A549 (cell line): ENCODE measurements around the gene TCF7L2. TPM values are rescaled to one million over a fixed set of nuclear protein-coding genes. Genes with fewer than 3 reads are reported as not detected.

Experiments used
- ATAC-seq, 2 experiments: fragments of 200-7000 bp in 1 of 2; fragments of >200 bp in 1 of 2; cut with Nextera tagmentation in 1 of 2; cut with Tn5 transposase in 1 of 2; 3 replicates each; pipeline versions ENCODE4 v1.8.0 to v1.9.1; 2018 to 2020; ENCODE audit warnings: mild to moderate bottlenecking in 1 of 2, moderate library complexity in 1 of 2
- CTCF ChIA-PET: fragments of 300-600 bp; sonication (Branson Sonifier 250); formaldehyde crosslinking; extraction: SDS; loops from one replicate; lab custom pipeline; 2021; ENCODE audit warnings: antibody characterized with exemption, inconsistent platforms; lab: Yijun Ruan, JAX
- POLR2A ChIA-PET: fragments of 350-600 bp; formaldehyde crosslinking; extraction: SDS; loops from one replicate; lab custom pipeline; 2021; ENCODE audit warnings: antibody characterized with exemption, inconsistent platforms; lab: Yijun Ruan, JAX
- DNase-seq, 2 experiments: peaks; one replicate each; pipeline versions ENCODE4 v3.0.0 to v3.0.0-alpha.2; 2011 to 2016; ENCODE audit warnings: low read depth in 1 of 2, low spot score in 1 of 2
- FAIRE-seq: peaks from 2 replicates; lab custom pipeline; 2011; peaks lifted over from hg19 to GRCh38; lab: Jason Lieb, UNC
- H3K27ac ChIP-seq, 2 experiments: fragments of >200 bp; sonication (Bioruptor Twin); formaldehyde crosslinking; 3 replicates each; pipeline ENCODE4 v1.5.1; 2016 to 2017
- H3K4me1 ChIP-seq: fragments of >200 bp; sonication (Bioruptor Twin); formaldehyde crosslinking; 3 replicates; pipeline ENCODE4 v1.6.1; 2016
- H3K4me2 ChIP-seq: fragments of >200 bp; sonication (Bioruptor Twin); formaldehyde crosslinking; 3 replicates; pipeline ENCODE4 v1.6.1; 2016
- H3K4me3 ChIP-seq: fragments of >200 bp; sonication (Bioruptor Twin); formaldehyde crosslinking; 3 replicates; pipeline ENCODE4 v1.5.1; 2016
- H3K9me3 ChIP-seq: fragments of >200 bp; sonication (Bioruptor Twin); formaldehyde crosslinking; 3 replicates; pipeline ENCODE4 v1.6.1; 2016
- EP300 ChIP-seq, 2 experiments: fragments of >200 bp; sonication (Bioruptor Twin); formaldehyde crosslinking; IDR thresholded peaks; 2 replicates in 1 of 2; 3 replicates in 1 of 2; pipeline ENCODE4 v1.6.1; 2016 to 2017
- FOSL2 ChIP-seq, 2 experiments: fragments of 450-650 bp in 1 of 2; fragments of >200 bp in 1 of 2; sonication (Bioruptor Twin) in 1 of 2; formaldehyde crosslinking; IDR thresholded peaks; 2 replicates each; pipeline versions ENCODE4 v1.5.0 to v1.6.1; 2016 to 2020; ENCODE audit warnings: mild to moderate bottlenecking in 1 of 2, moderate library complexity in 1 of 2
- FOXS1 ChIP-seq: fragments of 250-450 bp; sonication (Bioruptor Pico); IDR thresholded peaks from 2 replicates; pipeline ENCODE4 v1.5.0; 2020; ENCODE audit warnings: mild to moderate bottlenecking, moderate library complexity
- HEYL ChIP-seq: fragments of 250-450 bp; sonication (Bioruptor Pico); IDR thresholded peaks from 2 replicates; pipeline ENCODE4 v1.8.0; 2021; ENCODE audit warnings: mild to moderate bottlenecking, moderate library complexity
- HOXB13 ChIP-seq: fragments of 250-450 bp; sonication (Bioruptor Pico); IDR thresholded peaks from 2 replicates; pipeline ENCODE4 v1.5.0; 2020; ENCODE audit warnings: low read depth, mild to moderate bottlenecking, moderate library complexity
- JUN ChIP-seq, 2 experiments: fragments of >200 bp; sonication (Bioruptor Twin); formaldehyde crosslinking; IDR thresholded peaks; 2 replicates in 1 of 2; 3 replicates in 1 of 2; pipeline ENCODE4 v1.6.1; 2016 to 2017
- KDM5A ChIP-seq: fragments of 200-600 bp; sonication (generic); IDR thresholded peaks from 2 replicates; pipeline ENCODE4 v1.6.1; 2016; ENCODE audit warnings: antibody characterized with exemption, mild to moderate bottlenecking
- MAFK ChIP-seq: fragments of 450-650 bp; IDR thresholded peaks from 2 replicates; pipeline ENCODE4 v1.6.1; 2014; ENCODE audit not compliant: partially characterized antibody
- MAX ChIP-seq: IDR thresholded peaks from 2 replicates; pipeline ENCODE4 v1.6.1; 2012
- NFE2L2 ChIP-seq: fragments of 150-350 bp; conservative IDR thresholded peaks from 2 replicates; pipeline ENCODE4 v1.6.1; 2014; ENCODE audit warnings: low read length
- NPAS2 ChIP-seq: fragments of 250-450 bp; sonication (Bioruptor Pico); IDR thresholded peaks from 2 replicates; pipeline ENCODE4 v1.8.0; 2022; ENCODE audit warnings: mild to moderate bottlenecking, moderate library complexity, borderline replicate concordance
- RAD21 ChIP-seq, 2 experiments: fragments of >200 bp in 1 of 2; sonication (Bioruptor Twin) in 1 of 2; formaldehyde crosslinking in 1 of 2; IDR thresholded peaks in 1 of 2; conservative IDR thresholded peaks in 1 of 2; 2 replicates in 1 of 2; 3 replicates in 1 of 2; pipeline ENCODE4 v1.6.1; 2012 to 2018; ENCODE audit warnings: inconsistent platforms in 1 of 2
- RARB ChIP-seq: fragments of 250-450 bp; sonication (Bioruptor Pico); IDR thresholded peaks from 2 replicates; pipeline ENCODE4 v1.8.0; 2021; ENCODE audit warnings: mild to moderate bottlenecking, moderate library complexity
- ZSCAN20 ChIP-seq: fragments of 250-450 bp; sonication (Bioruptor Pico); IDR thresholded peaks from 2 replicates; pipeline ENCODE4 v1.8.0; 2022; ENCODE audit warnings: mild to moderate bottlenecking, moderate library complexity
- WGBS: methylation state at CpG from one replicate; pipeline ENCODE4 v1.1.6; 2017; ENCODE audit errors: missing lambda C conversion rate; 5-methylcytosine and 5-hydroxymethylcytosine counted together
- polyA plus RNA-seq, 4 experiments: library from polyadenylated mRNA; depleted of rRNA in 3 of 4; stranded (reverse); fragments of >200 nt; fragmentation: RNase III in 1 of 4; extraction: RNeasy Plus Mini Kit Qiagen cat#74134 plus additional on column Dnase treatment in 1 of 4; gene quantifications; 2 replicates in 3 of 4; 3 replicates in 1 of 4; pipeline ENCODE4 v1.2.3, GENCODE V29; 2011 to 2017
- TF ChIP-seq, protein P1 (sequence below): IDR thresholded peaks from 2 replicates; pipeline ENCODE4 v1.6.1; 2012
- TF ChIP-seq, protein P2 (sequence below): fragments of 250-450 bp; sonication (Bioruptor Pico); IDR thresholded peaks from 2 replicates; pipeline ENCODE4 v1.5.0; 2021; ENCODE audit warnings: mild to moderate bottlenecking, moderate library complexity, borderline replicate concordance
- TF ChIP-seq, protein P3 (sequence below): fragments of 150-350 bp; IDR thresholded peaks from 2 replicates; pipeline ENCODE4 v1.6.1; 2014; ENCODE audit warnings: low read depth, mild to moderate bottlenecking, low read length

The TCF7L2 gene
- polyA plus RNA-seq, 2 of the 4 experiments (the other 2 are of a cell fraction), result 11.3 to 14.5 TPM

DNA sequence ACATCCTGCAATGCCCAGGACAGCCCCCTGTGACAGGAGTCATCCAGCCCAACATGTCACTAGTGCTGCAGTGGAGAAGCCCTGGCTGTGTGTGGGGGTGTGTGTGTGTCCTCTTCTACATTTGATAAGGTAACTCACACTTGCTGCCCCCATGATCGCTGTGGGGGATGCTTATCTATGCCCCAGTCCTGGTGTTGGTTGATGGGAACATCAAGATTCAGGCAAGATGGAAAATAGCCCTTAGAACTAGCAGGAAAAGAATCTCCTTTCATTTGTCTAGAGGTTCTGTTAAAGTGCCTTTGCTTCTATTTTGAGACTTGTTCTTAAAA lies 52.4 kb downstream of the TCF7L2 start:
- peaks cover 74% of the 10 kb centered on the region for H3K4me1 ChIP-seq
- TF ChIP-seq MAFK (no peak), JUN (IDR thresholded peaks at IDR 0.05) (no peak), FOXS1 (CRISPR knock-in tag) (no peak), NPAS2 (CRISPR knock-in tag) (no peak)
- TF ChIP-seq, all 56 proteins: peak for 0
- ATAC-seq, result no peak
- FAIRE-seq, result no peak
- DNase-seq, result no peak
- WGBS, result 100% methylated on average over 1 of the region's 1 CpG
- ChIA-PET POLR2A (no interaction called here), CTCF (interaction anchor here (1.1 kb wide), 1 partner anchor 11 kb away, joined by 3 read pairs; no protein-coding TSS in a partner anchor)
- no peak overlapping the region for H3K4me3 ChIP-seq
- no peak overlapping the region for H3K27ac ChIP-seq
- no peak overlapping the region for H3K4me2 ChIP-seq
- H3K9me3 ChIP-seq, result no peaks in the 10 kb centered on the region

- H3K4me2 ChIP-seq, result no peak overlapping the region
- DNase-seq, result no peak
- H3K4me3 ChIP-seq, result no peak overlapping the region
- TF ChIP-seq ZSCAN20 (CRISPR knock-in tag) (no peak), HOXB13 (CRISPR knock-in tag) (no peak), FOSL2 (IDR thresholded peaks at IDR 0.05) (no peak), FOSL2 (CRISPR knock-in tag; IDR thresholded peaks at IDR 0.05) (no peak), MAX (no peak), RAD21 (conservative IDR thresholded peaks at IDR 0.05 in 1 of 2, IDR thresholded peaks at IDR 0.05 in 1 of 2) (no peak)
- TF ChIP-seq, protein P1, sequence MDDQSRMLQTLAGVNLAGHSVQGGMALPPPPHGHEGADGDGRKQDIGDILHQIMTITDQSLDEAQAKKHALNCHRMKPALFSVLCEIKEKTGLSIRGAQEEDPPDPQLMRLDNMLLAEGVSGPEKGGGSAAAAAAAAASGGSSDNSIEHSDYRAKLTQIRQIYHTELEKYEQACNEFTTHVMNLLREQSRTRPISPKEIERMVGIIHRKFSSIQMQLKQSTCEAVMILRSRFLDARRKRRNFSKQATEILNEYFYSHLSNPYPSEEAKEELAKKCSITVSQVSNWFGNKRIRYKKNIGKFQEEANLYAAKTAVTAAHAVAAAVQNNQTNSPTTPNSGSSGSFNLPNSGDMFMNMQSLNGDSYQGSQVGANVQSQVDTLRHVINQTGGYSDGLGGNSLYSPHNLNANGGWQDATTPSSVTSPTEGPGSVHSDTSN, result no peak
- TF ChIP-seq, all 56 proteins: peak for 0
- no peak for FAIRE-seq
- ChIA-PET CTCF (interaction anchor here (1.1 to 1.3 kb wide), 2 partner anchors 18 to 44 kb away, joined by 3 read pairs; no protein-coding TSS in a partner anchor), POLR2A (no interaction called here)
- no peak overlapping the region; a peak in 1 of 6 replicates for H3K27ac ChIP-seq
- no peak for ATAC-seq
- H3K4me1 ChIP-seq, result peaks cover 71% of the 10 kb centered on the region
- 92% methylated on average over 3 of the region's 3 CpGs for WGBS
- no peaks in the 10 kb centered on the region for H3K9me3 ChIP-seq
These were observed 53.0 kb downstream of the TCF7L2 start for GRCh38 chr10:113003052-113003451.

DNA sequence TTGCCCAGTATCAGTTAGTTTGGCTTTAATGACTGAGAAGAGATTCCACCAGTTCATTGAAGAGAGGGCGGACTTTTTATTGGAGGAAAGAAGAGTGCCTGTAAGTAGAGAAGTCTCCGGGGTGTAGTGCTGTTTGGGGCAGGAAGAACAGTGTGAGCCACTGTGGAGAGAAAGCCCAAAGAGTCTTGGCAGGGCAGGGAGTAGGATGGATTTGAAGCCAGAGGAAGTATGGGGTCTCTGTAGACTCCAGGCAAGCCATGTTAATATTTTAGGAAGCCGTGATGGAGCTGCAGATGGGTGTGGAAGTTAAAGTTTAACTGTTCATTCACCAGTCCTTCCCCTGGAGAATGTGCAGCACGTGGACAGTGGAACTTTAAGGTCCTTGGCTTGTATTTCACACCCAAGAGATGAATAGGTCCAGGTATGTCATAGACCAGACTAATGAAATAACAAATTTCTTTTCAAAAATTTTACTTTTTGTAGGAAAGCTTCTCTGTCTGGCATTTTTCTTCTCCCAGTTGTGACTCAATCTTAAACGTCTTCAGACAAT lies 54.1 kb downstream of the TCF7L2 start:
- 52% methylated on average over 5 of the region's 5 CpGs for WGBS
- CTCF ChIA-PET, result interaction anchor here (0.6 to 1.3 kb wide), 4 partner anchors 9 to 45 kb away, joined by 3 to 4 read pairs (median 3); no protein-coding TSS in a partner anchor
- Histone ChIP-seq H3K27ac (peak overlapping the region in 1 of 2 experiments; percentile 42; a peak in 3 of 6 replicates), H3K4me3 (no peak overlapping the region), H3K9me3 (no peaks in the 10 kb centered on the region), H3K4me2 (peak overlapping the region; percentile 55), H3K4me1 (peaks cover 67% of the 10 kb centered on the region)
- TF ChIP-seq NFE2L2, result no peak
- TF ChIP-seq MAX, result peak; percentile 50; the same call in 1 of the 2 replicates
- no peak for TF ChIP-seq HEYL (CRISPR knock-in tag)
- no peak for TF ChIP-seq RARB
- TF ChIP-seq, protein P2, sequence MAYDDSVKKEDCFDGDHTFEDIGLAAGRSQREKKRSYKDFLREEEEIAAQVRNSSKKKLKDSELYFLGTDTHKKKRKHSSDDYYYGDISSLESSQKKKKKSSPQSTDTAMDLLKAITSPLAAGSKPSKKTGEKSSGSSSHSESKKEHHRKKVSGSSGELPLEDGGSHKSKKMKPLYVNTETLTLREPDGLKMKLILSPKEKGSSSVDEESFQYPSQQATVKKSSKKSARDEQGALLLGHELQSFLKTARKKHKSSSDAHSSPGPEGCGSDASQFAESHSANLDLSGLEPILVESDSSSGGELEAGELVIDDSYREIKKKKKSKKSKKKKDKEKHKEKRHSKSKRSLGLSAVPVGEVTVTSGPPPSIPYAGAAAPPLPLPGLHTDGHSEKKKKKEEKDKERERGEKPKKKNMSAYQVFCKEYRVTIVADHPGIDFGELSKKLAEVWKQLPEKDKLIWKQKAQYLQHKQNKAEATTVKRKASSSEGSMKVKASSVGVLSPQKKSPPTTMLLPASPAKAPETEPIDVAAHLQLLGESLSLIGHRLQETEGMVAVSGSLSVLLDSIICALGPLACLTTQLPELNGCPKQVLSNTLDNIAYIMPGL (CRISPR knock-in tag), result no peak
- peak in 1 of 2 experiments; percentile 13; a peak in 1 of 6 replicates for ATAC-seq
- no peak for FAIRE-seq
- no peak for DNase-seq
- POLR2A ChIA-PET, result no interaction called here

- ATAC-seq (peak in 1 of 2 experiments; percentile 22; a peak in 2 of 6 replicates), DNase-seq (no peak), FAIRE-seq (no peak)
- ChIA-PET CTCF (interaction anchor here (1.2 kb wide), 2 partner anchors 18 to 121 kb away, joined by 4 read pairs; no protein-coding TSS in a partner anchor), POLR2A (no interaction called here)
- Histone ChIP-seq H3K27ac (peak overlapping the region in 1 of 2 experiments; percentile 14; a peak in 1 of 6 replicates), H3K4me3 (no peak overlapping the region), H3K4me1 (peaks cover 59% of the 10 kb centered on the region), H3K4me2 (no peak overlapping the region), H3K9me3 (no peaks in the 10 kb centered on the region)
- 95% methylated on average over 6 of the region's 6 CpGs for WGBS
- TF ChIP-seq, protein P2 (CRISPR knock-in tag), result no peak
- TF ChIP-seq, protein P3, sequence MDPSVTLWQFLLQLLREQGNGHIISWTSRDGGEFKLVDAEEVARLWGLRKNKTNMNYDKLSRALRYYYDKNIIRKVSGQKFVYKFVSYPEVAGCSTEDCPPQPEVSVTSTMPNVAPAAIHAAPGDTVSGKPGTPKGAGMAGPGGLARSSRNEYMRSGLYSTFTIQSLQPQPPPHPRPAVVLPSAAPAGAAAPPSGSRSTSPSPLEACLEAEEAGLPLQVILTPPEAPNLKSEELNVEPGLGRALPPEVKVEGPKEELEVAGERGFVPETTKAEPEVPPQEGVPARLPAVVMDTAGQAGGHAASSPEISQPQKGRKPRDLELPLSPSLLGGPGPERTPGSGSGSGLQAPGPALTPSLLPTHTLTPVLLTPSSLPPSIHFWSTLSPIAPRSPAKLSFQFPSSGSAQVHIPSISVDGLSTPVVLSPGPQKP, result no peak
- TF ChIP-seq EP300 (IDR thresholded peaks at IDR 0.05), result no peak
- no peak for TF ChIP-seq KDM5A
- no peak for TF ChIP-seq ZSCAN20 (CRISPR knock-in tag)
These were observed 55.3 kb downstream of the TCF7L2 start for GRCh38 chr10:113005380-113005779.
